ENCODE results near the gene CHKA. TPM values are rescaled to one million over a fixed set of nuclear protein-coding genes. Genes with fewer than 3 reads are reported as not detected.

The CHKA gene
- total and polyA plus RNA-seq, 2 of the 4 experiments (the other 2 are of a cell fraction) = 4.5 to 8.4 TPM

DNA sequence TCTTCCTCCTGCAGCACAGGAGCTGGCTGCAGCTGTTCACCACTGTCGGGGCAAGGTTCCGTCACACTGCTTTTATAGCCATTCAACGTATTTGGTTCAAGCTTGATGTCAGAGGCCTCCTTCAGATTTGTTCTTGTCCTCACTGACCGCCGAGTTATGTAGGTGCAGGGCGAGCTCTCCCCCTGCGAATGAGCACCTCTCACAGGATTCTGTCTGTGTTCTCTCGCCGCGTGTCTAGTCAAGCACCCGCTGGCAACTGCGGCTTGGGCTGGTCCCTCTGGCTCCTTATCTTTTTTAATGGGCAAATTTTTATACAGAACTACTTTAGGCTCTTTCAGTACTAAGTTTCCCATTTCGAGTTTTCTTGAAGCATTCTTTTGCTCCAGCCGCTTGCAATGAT lies 37.4 kb upstream of the CHKA start:
- Histone ChIP-seq H3K56ac (ENCODE audit: extremely low read depth, insufficient read depth, low read length) (no peak overlapping the region), H3K27ac (ENCODE audit: insufficient read depth, low read length) (no peak overlapping the region), H3K23ac (ENCODE audit: low read depth, low read length) (no peak overlapping the region), H2BK120ac (ENCODE audit: low read depth, low read length) (no peak overlapping the region), H2AFZ (replicated peaks; ENCODE audit: low read length, poor library complexity) (no peak overlapping the region), H3K18ac (ENCODE audit: low read depth, low read length) (no peak overlapping the region), H3K9ac (ENCODE audit: low read depth, low read length) (no peak overlapping the region), H3K9me3 (ENCODE audit: control insufficient read depth, insufficient read depth, low read length) (no peaks in the 10 kb centered on the region), H4K5ac (ENCODE audit: low read depth, low read length) (no peak overlapping the region), H3K14ac (replicated peaks; ENCODE audit: low read depth, low read length) (no peak overlapping the region), H4K20me1 (ENCODE audit: insufficient read depth, low read length) (peaks cover 6% of the 10 kb centered on the region; the same call in 1 of the 2 replicates), H3K4ac (ENCODE audit: low read depth, low read length) (no peak overlapping the region), H2BK20ac (ENCODE audit: low read depth, low read length) (no peak overlapping the region), H3K4me3 (ENCODE audit: insufficient read depth, low read depth, low read length) (no peak overlapping the region), H2BK15ac (ENCODE audit: low read depth, low read length) (no peak overlapping the region), H3K27me3 (ENCODE audit: control insufficient read depth, insufficient read depth, low read length) (no peaks in the 10 kb centered on the region), H2BK5ac (ENCODE audit: low read depth, low read length, poor library complexity, severe bottlenecking) (no peak overlapping the region), H3K9me1 (ENCODE audit: insufficient read depth, low read length) (peaks cover 27% of the 10 kb centered on the region), H2AK9ac (replicated peaks; ENCODE audit: low read depth, low read length, poor library complexity) (no peak overlapping the region), H3K4me2 (ENCODE audit: low read depth, low read length) (no peak overlapping the region), H3K36me3 (ENCODE audit: control insufficient read depth, insufficient read depth, low read length) (peaks cover 23% of the 10 kb centered on the region), H4K91ac (ENCODE audit: insufficient read depth, low read depth, low read length) (no peak overlapping the region), H2AK5ac (ENCODE audit: low read depth, low read length) (no peak overlapping the region), H3K4me1 (ENCODE audit: control insufficient read depth, insufficient read depth, low read length) (no peaks in the 10 kb centered on the region), H4K8ac (ENCODE audit: low read depth in 2 of 2, low read length in 2 of 2) (no peak overlapping the region), H3K79me1 (ENCODE audit: low read depth in 1 of 2, low read length in 2 of 2) (peaks cover 0 to 6% of the 10 kb centered on the region in 2 experiments; a peak in 1 of 4 replicates)
- dilution Hi-C loops (cut with HindIII; ENCODE audit: low sequenced_read_pairs, unreplicated experiment) = no loop called here
- DNase-seq (no peak), ATAC-seq (ENCODE audit: low read depth) (no peak)
- BruUV-seq (replicated peaks) = no TSS peak
- ChIA-PET POLR2A (ENCODE audit: unreplicated experiment) (no interaction called here), CTCF (no interaction called here)
- intact Hi-C loops (cut with micrococcal nuclease) = no loop called here
- in situ Hi-C loops (cut with MboI; ENCODE audit: low sequenced_read_pairs) = no loop called here
- TF ChIP-seq RFX5 (IDR thresholded peaks at IDR 0.05; ENCODE audit: low read depth, low read length) (no peak), MAFK (IDR thresholded peaks at IDR 0.05; ENCODE audit: low read depth, low read length) (no peak), POLR2A (IDR thresholded peaks at IDR 0.05; ENCODE audit: low read depth, low read length) (no peak)
- TF ChIP-seq, protein P1, sequence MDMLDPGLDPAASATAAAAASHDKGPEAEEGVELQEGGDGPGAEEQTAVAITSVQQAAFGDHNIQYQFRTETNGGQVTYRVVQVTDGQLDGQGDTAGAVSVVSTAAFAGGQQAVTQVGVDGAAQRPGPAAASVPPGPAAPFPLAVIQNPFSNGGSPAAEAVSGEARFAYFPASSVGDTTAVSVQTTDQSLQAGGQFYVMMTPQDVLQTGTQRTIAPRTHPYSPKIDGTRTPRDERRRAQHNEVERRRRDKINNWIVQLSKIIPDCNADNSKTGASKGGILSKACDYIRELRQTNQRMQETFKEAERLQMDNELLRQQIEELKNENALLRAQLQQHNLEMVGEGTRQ (IDR thresholded peaks at IDR 0.05; ENCODE audit: low read depth, low read length) = no peak
- 100% methylated on average over 5 of the region's 14 CpGs; no CpG with 5 or more reads in 1 of the 2 experiments for WGBS, 2 experiments (ENCODE audit: extremely low coverage in 2 of 2, insufficient read length in 1 of 2)

Data from IMR-90 (cell line).